Hippocampal formation (tissue), 2 donors: Measurements from ENCODE around the gene MYRF.

Experiments used
- DNase-seq, 2 donors: peaks; one replicate each; lab custom pipeline; 2025; lab: John Stamatoyannopoulos, UW

Gene MYRF

DNA sequence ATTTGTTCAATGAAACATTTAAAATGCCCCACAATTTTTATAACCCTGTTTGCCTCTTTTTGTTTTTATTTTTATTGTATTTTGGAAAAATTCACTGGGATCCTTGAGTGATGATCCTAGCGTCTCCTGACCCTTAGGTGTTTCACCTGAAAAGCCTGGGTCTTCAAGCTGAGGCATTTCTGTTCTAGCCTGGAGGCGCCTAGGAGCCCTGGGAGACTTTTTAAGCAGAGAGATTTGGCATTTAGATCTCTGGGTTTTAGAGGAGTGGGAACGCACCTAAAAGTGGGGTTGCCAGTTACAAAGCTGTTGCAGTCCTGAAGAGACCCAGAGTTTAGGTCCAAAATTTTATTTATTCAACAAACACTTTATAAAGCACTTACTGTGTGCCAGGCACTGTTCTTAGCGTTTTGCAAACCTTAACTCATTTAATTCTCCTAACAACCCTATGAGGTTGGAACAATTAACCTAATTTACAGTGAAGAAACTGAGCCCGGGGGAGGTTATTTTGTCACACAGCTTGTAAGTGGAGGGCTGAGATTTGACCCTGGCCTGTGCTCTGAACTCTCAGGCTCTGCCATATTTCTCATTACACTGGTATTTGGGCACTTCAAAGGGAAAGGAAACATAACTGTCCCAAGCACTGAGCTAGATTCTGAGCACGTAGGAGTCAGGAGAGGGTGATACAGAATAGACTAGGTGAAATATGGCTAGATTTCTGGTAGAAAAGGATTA, 65.2 kb downstream of the MYRF start:
- DNase-seq: no peak

DNA sequence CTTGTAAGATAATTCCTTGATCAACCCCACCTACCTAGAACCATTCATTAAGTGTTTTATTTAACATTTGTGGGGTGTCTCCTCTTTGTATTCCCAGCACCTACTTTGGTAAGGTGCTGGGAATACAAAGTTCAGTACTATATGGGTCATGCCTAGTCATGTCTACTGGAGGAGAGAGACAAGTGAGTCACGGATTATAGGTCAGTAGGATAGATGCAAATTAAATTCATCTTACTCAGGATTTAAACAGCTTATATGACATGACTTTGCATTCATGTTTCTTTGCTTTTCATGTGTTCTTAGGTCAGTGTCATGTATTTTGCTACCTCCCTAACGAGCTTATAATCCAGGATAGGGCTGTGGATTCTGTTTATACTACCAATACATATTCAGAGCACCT, 67.7 kb downstream of the MYRF start:
- no peak for DNase-seq

DNA sequence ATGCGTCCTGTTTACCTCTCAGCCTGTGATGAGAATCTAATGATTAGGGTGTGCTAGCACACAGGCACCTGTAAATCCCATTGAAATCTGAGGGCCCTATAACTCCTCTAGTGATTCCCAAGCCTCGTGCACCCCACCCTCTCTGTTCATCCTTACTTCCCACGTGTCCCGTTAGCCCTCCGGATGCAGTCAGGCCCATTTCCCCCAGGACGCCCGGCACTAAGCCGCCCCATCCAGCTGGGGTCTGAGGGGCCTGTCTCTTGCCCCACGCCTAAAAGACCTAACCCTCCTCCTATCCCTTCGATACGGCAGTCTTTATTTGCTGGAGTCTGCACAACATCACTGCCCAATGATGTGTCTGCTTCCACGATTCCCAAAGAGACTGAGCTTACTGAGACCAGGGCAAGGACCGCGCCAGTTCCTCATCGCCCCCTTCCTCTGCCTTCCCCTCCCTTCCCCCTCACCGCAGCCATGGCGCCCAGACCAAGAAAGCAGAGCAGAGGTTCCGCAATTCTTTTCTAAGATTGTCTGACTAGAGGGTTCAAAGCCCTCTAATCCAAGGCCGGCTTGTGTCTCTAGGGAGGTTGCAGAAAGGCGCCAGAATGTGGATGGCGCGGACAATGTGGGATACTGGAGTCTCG, 74.6 kb downstream of the MYRF start:
- DNase-seq: no peak

DNA sequence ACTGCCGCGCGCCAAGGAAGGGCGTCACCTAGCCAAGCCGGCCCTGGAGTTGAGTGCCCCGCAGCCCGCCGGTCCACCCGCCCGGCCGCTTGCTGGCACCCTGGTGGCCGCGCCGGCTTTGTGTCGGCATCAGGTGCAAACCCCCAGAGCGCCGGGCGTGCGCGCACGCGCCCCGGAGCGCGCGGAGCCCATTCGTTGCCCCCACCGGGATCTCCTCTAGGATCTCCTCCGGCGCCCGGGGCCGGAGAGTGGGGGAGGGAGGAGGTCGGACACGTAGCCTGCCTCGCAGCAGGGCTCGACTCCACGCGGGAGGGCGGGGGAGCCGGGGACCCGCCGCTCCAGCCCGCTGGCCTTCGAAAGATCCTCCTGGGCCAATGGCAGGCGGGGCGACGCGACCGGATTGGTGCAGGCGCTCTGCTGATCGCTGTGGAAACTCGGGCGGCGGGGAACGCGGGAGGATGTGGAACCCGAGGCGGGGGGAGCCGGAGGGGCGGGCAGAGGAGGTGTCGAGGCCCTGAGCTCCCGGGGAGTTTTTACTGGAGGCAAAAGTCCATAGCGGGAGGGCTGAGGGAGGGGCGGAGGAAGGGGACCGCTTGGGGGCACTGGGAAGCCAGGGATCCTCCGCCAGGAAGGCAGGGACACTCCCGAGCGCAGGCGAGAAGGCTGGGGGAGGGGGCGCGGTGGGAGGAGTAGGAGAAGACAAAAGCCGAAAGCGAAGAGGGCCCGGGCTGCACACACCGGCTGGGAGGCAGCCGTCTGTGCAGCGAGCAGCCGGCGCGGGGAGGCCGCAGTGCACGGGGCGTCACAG, 75.3 kb downstream of the MYRF start, which contains the start of gene FADS2:
TSS of gene FADS2 (plus strand) at position 730 of the 808 bp plus-strand sequence. CDS start 91 bp downstream, outside the sequence.
- DNase-seq: peak; percentile 74 to 94

DNA sequence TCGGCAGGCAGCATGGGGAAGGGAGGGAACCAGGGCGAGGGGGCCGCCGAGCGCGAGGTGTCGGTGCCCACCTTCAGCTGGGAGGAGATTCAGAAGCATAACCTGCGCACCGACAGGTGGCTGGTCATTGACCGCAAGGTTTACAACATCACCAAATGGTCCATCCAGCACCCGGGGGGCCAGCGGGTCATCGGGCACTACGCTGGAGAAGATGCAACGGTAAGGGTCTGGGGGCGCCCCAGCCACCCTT, 75.9 kb downstream of the MYRF start:
- no peak for DNase-seq

DNA sequence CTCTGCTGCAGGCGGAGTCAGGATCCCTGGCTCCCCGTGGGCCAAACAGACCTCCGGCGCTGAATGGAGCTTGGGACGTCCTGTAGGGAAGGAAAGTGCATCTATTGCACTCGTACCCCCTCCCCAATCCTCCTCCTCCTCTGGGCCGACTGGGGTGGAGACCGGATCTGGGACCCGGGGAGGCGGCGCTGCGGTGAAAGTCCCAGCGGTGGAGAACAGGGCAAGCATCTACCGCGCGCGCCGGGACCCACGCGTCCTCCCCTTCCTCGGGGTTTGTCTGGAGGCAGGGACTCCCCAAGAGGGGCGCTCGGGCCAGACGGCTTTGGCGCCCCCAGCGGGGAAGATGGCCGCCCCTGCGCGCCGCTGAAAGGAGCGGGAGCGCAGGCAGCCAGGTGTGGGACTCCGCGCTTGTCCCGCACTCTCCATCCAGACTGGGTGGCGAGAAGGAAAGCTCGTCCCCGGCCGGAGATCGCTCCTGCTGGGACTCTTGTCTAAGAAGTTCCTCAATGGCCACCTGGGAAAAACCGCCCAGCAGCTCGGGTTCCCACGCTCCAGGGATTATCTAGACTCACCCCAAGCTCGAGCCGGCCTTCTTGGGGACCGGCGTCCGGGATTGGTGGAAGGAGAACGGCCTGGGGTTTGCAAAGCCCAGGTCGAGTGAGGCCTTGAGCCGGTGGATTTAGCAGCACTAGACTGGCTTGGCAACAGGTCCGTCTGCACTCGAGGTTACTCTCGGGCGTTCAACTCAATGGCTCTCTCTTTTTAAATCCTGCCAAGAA, 76.4 kb downstream of the MYRF start:
- peak in 1 of 2 donors; percentile 29 for DNase-seq

DNA sequence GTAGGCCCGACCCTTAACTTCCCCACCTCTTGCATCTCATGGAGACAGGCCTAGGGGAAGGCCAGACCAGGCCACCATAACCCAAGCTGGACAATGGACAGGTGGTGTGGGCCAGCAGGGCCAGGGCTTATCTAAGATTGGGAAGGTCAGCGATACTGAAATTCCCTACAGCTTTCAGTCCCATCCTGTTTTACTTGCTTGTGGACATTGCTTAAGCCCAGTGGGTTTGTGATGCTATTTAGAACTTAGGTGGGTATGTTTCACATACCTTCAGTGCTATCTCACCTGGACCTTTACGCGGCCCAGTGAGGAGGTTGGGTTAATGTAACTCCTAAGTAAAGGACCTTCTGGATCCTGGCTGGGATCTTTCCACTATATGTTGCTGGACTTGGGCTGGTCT, 77.4 kb downstream of the MYRF start:
- no peak for DNase-seq

DNA sequence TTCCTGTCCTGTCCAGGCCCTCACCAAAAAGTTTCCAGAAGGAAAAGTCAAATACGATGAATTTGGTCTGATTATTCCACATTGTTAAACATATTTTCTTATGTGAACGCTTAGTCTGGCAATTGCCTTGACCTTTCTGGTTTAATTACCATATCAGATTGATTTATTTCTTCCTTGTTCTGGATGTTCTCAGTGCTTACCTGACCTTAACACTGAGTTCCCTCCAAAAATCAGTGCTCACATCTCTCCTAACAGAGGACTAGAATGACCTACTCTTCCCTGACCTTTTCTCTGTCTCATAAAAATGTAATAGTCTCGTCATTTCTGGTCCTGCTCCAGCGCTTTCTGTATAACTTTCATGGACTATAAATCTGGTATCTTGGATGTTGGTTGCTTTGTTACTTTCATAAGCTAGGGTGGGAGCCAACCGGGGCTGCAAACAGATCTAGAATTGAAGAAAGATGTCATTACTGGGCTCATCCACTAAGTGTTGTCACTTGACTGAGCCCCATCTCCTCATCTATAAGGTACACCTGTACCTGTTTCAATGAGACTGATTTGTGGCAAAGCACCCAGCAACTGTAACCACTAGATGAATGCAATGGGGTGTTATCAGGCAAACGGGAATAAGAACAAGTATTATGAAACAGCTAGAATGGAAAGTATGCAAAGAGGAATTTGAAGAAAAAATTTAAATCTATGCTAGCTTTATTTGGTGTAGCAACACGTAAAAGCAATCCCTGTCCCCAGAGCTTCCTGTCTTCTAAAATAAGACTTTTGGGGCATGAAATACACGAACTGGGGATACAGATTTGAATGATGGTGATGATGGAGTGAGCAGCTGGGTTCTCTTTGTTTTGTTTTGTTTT, 78.0 kb downstream of the MYRF start:
- no peak for DNase-seq

DNA sequence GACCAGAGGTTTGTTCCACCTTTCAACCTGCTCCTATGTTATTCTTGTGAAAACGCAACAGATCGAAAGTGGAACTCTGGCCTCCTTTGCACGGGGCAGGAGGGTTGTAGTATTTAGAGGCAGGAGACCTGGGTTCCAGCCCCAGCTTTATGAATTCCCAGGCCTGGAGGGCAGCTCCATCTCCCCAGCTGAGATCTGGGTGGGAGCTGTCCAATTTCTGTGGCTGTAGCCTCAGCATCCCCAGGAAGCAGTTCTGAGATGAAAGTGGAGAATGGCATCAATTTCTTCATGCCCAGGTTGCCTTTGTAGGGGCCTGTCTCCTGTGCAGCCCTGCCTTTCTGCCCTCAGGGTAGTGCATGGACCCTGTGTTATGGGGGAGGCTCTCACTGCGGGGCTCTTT, 79.8 kb downstream of the MYRF start:
- no peak for DNase-seq

DNA sequence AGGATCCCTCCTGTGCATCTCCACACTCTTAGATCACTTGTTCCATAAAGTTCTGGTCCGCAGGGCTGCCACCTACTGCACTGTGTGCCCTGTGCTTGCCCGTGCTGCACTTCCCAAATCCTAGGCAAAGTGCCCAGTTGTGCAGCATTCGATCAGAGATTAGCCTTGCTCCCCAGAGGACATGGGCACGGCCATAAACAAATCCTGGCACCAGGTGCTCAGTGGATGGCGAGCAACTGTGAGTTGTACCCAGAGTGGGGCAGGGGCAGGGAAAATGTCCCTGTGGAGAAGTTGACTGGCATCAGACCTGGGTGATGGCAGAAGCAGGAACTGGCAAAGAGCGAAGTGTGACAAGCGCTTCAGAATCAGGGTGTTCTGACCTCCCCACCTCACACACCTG, 80.3 kb downstream of the MYRF start:
- DNase-seq: no peak

DNA sequence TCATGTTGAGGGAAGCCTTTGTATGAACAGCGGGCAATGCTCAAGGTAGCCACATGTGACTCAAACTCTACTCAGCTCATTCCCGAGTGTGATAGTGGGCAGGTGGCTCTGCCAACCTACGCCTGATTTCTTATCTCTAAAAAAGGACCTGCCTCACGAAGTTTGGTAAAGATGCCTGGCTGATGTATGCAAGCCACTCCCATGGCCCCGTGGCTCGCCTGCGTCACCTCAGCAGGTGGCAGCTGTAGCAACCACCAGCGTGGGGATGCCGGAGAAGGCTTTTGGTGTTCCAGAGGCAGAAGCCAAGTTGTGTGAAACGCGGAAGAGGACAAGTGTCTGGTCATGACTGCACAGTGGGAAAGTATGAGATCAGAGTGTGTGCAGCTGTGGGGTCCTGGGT, 81.0 kb downstream of the MYRF start:
- no peak for DNase-seq

DNA sequence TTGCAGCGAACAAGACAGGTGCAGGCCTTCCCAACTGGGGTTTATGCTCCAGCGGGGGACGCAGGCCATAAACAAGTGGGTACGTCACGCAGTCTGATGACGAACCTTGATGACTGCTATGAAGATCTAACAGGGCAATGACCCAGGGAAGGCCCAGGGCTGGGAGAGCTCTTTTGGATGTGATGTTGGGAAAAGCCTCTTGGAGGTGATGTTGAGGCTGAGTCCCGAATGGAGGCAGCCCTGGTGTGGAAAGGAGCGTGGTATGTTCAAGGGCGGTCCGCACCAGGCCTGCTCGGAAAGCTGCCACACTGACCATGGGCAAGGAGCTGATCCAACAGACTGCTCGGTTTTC, 81.5 kb downstream of the MYRF start:
- no peak for DNase-seq

DNA sequence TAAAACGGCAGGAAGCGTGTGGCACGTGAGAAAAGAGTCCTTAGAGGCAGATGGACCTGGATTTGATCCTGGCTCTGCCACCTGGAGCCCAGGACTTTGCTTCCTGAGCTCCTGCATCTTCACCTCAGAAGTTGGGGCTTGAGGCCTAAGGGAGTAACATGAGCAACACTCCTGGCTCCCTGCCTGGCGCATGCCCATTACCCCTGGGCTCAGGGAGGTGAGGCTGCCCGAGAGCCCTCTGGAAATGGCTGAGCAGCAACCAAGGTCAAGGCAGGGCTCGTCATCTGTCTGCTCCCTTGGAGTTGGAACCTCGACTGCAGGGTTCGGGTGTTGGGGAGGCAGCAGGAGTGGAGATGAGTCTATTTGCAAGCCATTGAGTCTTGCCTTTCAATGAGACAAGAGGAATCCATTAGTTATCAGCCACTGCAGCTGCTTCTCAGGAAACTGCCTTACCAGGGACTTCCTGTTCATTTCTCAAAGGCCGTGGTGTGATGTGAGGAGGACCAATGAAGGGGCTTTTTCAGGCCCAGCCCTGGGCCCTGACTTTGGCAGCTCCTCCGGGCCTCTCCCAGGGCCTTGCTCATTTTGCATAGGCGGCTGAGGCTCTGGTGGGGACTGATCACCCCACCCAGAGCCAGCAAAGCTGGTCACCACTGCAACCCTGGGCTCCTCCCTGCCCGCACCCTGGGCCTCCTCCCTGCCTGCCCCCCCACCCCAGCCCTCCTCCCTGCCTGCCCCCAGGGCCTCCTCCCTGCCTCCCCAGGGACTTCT, 82.0 kb downstream of the MYRF start:
- DNase-seq: peak in 1 of 2 donors; percentile 38

DNA sequence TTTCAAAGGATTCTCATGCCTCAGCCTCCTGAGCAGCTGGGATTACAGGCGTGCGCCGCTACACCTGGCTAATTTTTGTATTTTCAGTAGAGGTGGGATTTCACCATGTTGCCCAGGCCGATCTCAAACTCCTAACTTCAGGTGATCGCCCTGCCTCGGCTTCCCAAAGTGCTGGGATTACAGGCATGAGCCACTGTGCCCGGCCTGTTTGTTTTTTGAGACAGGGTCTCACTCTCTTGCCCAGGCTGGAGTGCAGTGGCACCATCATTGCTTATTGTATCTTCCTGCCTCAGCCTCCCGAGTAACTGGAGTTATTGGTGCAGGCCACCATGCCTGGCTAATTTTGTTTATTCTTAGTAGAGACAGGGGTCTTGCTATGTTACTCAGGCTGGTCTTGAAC, 83.8 kb downstream of the MYRF start:
- no peak for DNase-seq

DNA sequence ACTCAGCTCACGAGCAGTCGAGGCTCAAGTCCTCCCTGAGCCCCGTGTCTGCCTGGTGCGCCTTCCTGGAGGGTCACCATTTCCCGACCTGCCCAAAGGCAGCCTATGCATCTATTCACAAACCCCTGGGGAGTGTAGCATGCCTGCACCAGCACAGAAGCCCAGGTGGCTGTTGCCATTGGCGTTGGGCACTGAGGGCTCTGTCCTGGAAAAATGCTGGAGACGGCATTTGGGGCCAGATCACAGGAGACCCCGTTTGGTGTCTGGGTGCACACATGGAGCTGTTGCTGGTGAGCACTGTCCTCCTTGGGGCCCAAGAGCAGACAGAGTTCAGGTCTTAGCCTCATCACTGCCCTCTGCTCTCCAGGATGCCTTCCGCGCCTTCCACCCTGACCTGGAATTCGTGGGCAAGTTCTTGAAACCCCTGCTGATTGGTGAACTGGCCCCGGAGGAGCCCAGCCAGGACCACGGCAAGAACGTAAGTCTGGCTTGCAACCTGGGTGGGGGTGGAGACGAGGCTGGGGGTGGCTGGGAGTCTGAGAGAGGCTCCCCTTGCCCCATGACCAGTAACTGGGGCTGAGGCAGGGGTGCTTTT, 85.1 kb downstream of the MYRF start:
- DNase-seq: no peak
